Mesothelial cell of epicardium (in vitro differentiated cells): ENCODE measurements around the gene DNAJC15. TPM values are rescaled to one million over a fixed set of nuclear protein-coding genes. Genes with fewer than 3 reads are reported as not detected.
"Not testable (repeated sequence)": the region's sequence is repeated elsewhere in the genome, so short reads cannot be mapped to it uniquely, and the experiment has no call there.

ENCODE experiments used
- DNase-seq, 2 experiments: peaks; one replicate each; pipeline ENCODE4 v3.0.0; 2021; ENCODE audit warnings: low spot score in 2 of 2; ENCODE audit not compliant: unreplicated experiment in 2 of 2
- H3K27ac Mint-ChIP-seq: 2 replicates; pipeline ENCODE4 v1.8.0; 2021; ENCODE audit warnings: mixed read lengths
- H3K27me3 Mint-ChIP-seq: 2 replicates; pipeline ENCODE4 v1.8.0; 2021; ENCODE audit warnings: low read depth, mixed read lengths
- H3K36me3 Mint-ChIP-seq: 2 replicates; pipeline ENCODE4 v1.8.0; 2021; ENCODE audit warnings: mixed read lengths
- H3K4me1 Mint-ChIP-seq: 2 replicates; pipeline ENCODE4 v1.8.0; 2021; ENCODE audit warnings: mixed read lengths
- H3K4me3 Mint-ChIP-seq: 2 replicates; pipeline ENCODE4 v1.8.0; 2021; ENCODE audit warnings: mild to moderate bottlenecking, moderate library complexity, mixed read lengths
- H3K9me3 Mint-ChIP-seq: 2 replicates; pipeline ENCODE4 v1.8.0; 2021; ENCODE audit warnings: mixed read lengths
- total RNA-seq: library from RNA; stranded (reverse); gene quantifications from 3 replicates; pipeline ENCODE4 v1.2.1, GENCODE V29; 2021
- TF ChIP-seq, protein P1 (sequence below): fragments of 200-600 bp; sonication (generic); IDR thresholded peaks from one replicate; pipeline ENCODE4 v1.5.0; 2021; ENCODE audit warnings: antibody characterized with exemption; ENCODE audit not compliant: unreplicated experiment

Gene DNAJC15
- total RNA-seq, 1 donor from 2014 or later = 31.6 TPM

DNA sequence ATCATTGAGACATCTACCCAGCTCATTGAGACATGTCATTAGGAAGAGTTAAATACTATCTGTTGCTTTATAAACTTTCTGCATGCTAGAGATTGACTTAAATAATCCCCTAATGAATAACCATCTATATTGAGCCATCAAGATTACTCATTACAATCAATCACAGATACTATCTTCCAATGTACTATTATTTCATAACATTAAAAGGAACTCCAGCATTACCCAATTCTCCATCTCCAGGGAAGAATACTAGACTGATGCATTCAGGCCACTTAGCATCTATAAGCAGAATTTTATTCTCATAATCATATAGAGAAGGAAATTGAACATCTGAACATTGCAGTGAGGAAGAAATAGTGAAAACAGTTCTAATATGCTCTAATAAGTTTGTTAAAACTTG lies 39.4 kb upstream of the DNAJC15 start:
- no peak overlapping the region for H3K4me3 Mint-ChIP-seq
- no peaks in the 10 kb centered on the region for H3K27me3 Mint-ChIP-seq
- H3K9me3 Mint-ChIP-seq = peaks cover 7% of the 10 kb centered on the region
- H3K36me3 Mint-ChIP-seq = peaks cover 9% of the 10 kb centered on the region
- no peak for DNase-seq
- H3K27ac Mint-ChIP-seq = peak overlapping the region; percentile 98
- TF ChIP-seq, protein P1, sequence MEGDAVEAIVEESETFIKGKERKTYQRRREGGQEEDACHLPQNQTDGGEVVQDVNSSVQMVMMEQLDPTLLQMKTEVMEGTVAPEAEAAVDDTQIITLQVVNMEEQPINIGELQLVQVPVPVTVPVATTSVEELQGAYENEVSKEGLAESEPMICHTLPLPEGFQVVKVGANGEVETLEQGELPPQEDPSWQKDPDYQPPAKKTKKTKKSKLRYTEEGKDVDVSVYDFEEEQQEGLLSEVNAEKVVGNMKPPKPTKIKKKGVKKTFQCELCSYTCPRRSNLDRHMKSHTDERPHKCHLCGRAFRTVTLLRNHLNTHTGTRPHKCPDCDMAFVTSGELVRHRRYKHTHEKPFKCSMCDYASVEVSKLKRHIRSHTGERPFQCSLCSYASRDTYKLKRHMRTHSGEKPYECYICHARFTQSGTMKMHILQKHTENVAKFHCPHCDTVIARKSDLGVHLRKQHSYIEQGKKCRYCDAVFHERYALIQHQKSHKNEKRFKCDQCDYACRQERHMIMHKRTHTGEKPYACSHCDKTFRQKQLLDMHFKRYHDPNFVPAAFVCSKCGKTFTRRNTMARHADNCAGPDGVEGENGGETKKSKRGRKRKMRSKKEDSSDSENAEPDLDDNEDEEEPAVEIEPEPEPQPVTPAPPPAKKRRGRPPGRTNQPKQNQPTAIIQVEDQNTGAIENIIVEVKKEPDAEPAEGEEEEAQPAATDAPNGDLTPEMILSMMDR = no peak
- peaks cover 64% of the 10 kb centered on the region for H3K4me1 Mint-ChIP-seq

DNA sequence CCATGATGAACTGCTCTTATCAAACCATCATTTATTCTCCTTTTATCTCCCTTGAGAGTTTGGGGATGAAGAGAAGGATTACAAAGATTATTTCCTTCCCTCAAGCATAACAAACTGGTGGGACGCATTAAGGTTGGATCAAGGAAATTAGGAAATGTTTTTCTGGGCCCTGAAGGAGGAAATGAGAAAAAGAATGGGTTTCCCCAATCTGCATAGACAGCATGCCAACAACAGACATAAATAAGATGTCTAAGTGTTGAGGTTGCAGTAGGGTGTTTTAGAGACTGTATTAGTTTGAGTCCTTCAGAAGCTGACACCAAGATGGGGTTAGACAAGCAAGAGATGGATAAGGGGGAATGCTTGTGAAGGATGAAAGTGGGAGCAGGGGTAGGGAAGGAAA lies 38.7 kb upstream of the DNAJC15 start:
- peaks cover 9% of the 10 kb centered on the region for H3K36me3 Mint-ChIP-seq
- peaks cover 6% of the 10 kb centered on the region for H3K9me3 Mint-ChIP-seq
- no peak overlapping the region for H3K4me3 Mint-ChIP-seq
- peaks cover 65% of the 10 kb centered on the region for H3K4me1 Mint-ChIP-seq
- TF ChIP-seq, protein P1 = no peak
- H3K27me3 Mint-ChIP-seq = no peaks in the 10 kb centered on the region
- H3K27ac Mint-ChIP-seq = peak overlapping the region; percentile 9
- DNase-seq = no peak

DNA sequence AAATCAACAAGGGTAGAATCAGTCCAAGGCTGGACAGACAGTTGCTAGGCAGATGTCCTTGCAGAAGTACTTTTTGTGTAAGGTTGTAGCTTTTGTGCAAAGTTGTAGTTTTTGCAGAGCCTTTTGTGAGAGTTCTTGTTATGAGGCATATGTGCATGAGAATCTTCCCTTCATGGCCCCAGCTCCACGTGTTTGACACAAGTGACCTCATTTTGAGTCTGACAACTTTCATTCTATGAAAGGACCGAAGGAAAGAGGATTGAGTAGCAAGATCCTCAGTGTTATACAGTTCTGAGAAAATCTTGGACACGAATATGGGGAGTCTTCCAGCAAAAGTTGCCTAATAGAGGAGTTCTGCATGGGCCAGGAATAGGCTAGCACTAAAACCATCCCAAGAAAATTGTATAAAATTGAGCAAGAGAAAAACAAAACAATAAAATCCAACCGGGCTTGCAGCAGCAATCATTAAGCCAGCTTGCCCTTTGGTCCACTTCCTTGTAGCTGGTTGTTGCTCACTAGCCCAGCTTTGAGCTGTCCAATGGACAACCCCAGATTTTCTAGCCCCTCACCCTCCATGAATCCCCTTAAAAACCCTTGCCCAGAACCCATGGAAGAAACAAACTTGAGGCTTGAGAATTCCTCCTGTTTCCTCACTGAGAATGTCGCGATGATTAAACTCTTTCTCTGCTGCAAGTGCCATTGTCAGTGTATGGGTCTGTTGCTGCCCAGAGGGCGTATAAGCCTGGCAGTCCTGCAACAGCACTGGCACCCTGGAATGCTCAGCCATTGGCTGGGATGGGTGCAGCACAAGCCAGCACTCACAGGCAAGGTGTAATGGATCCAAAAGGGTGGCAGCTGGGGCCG lies 37.8 kb upstream of the DNAJC15 start:
- H3K27ac Mint-ChIP-seq = peak overlapping the region; percentile 77
- TF ChIP-seq, protein P1 = no peak
- no peak for DNase-seq
- no peak overlapping the region for H3K4me3 Mint-ChIP-seq
- no peaks in the 10 kb centered on the region for H3K27me3 Mint-ChIP-seq
- peaks cover 3% of the 10 kb centered on the region for H3K36me3 Mint-ChIP-seq
- peaks cover 65% of the 10 kb centered on the region for H3K4me1 Mint-ChIP-seq
- H3K9me3 Mint-ChIP-seq = no peaks in the 10 kb centered on the region

DNA sequence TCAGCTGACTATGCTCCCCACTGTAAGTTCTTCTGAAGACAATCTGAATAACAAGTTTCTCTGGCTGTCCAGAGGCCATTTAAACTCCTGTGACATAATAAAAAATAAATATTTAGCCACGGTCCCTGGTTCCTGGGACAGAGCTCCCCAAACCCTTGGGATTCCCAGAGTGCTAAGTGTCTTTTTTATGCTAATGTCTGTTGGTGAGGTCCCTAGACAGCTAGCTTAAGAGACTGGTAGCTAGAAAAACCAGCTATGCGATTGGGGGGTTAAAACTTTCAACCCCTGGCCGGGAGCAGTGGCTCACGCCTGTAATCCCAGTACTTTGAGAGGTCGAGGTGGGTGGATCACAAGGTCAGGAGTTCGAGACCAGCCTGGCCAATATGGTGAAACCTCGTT lies 37.2 kb upstream of the DNAJC15 start:
- Mint-ChIP-seq H3K4me3 (no peak overlapping the region), H3K9me3 (no peaks in the 10 kb centered on the region), H3K27ac (peak overlapping the region; percentile 77), H3K36me3 (peaks cover 3% of the 10 kb centered on the region), H3K4me1 (peaks cover 67% of the 10 kb centered on the region), H3K27me3 (no peaks in the 10 kb centered on the region)
- DNase-seq = no peak
- TF ChIP-seq, protein P1 = no peak

DNA sequence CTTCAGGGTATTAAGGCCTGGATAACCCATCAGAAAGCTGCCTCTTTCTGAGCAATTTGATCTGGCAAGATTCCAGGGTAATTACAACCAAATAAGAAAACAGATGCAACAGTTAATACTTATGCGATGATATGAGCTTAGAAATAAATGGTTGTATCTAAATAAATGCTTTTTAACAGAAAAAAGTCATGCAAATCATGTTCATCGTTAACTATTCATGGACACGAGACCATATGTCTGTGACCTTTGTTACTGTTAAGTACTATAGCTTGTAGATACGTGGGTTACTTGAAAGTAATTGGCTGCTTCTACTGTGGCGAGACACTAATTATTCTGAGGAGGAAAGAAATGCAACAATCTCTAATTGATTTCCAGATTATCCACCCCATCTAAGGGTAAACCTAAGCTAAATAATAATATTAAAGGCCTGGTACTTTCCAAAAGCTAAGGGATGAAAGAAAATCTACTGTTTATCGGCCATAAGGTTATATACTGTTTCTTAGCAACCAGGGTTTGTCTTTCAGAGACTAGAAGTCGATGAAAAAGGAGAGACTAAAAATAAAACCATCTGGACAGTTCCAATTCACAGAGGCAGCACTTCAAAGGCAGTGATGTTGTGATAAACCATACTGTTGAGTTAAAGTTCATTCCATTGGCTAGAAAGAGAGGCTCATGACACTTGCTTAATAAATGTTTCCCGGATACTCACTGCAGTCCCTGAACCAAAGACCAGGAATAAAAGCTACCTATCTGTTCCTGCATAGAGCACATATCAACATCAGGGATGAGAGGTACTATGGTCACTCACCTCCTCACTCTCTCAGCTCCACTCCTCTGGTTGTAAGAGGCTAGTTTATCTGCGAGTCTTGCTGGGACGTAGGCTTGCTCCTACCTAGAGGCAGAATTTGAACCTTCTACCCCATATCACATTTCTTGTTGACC lies 32.8 kb upstream of the DNAJC15 start:
- Mint-ChIP-seq H3K36me3 (no peaks in the 10 kb centered on the region), H3K4me3 (peak overlapping the region; percentile 72), H3K4me1 (peaks cover 50% of the 10 kb centered on the region), H3K27me3 (no peaks in the 10 kb centered on the region), H3K27ac (peak overlapping the region; percentile 99), H3K9me3 (no peaks in the 10 kb centered on the region)
- no peak for DNase-seq
- TF ChIP-seq, protein P1 = no peak

DNA sequence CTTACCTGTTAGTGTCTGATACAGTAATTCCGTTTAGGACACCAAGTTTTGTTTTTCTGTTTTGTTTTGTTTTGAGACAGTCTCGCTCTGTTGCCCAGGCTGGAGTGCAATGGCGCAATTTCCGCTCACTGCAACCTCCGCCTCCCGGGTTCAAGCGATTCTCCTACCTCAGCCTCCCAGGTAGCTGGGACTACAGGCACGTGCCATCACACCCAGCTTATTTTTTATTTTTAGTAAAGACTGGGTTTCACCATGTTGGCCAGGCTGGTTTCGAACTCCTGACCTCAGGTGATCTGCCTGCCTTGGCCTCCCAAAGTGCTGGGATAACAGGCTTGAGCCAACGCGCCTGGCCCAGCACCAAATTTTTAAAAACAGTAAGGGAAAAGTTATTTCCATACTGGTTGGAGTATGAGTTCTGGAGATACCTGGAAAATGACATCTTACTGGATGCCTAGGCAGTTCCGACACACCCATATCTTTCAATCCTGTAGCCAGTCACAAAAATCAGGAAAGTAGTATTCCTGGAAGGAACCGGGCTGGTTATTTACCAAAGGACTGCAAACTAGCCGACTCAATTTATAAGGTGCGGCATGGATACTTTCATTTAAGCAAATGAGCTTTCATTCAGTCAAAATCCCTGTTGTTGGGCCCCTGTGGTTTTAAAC lies 32.0 kb upstream of the DNAJC15 start:
- not testable (repeated sequence) for H3K27me3 Mint-ChIP-seq, H3K36me3 Mint-ChIP-seq, DNase-seq, H3K9me3 Mint-ChIP-seq
- peak overlapping the region; percentile 72 for H3K4me3 Mint-ChIP-seq
- H3K4me1 Mint-ChIP-seq = peaks cover 51% of the 10 kb centered on the region
- peak overlapping the region; percentile 99 for H3K27ac Mint-ChIP-seq
